Caco-2 (cell line): ENCODE results near the gene GLRA3. TPM values are rescaled to one million over a fixed set of nuclear protein-coding genes. Genes with fewer than 3 reads are reported as not detected.

ENCODE experiments used
- BruUV-seq: library from RNA; stranded (reverse); fragments of 400-500 nt; replicated peaks from 2 replicates; lab custom pipeline; 2021; lab: Mats Ljungman, UMichigan
- CTCF ChIA-PET: fragments of 300-600 bp; sonication (Branson Sonifier 250); formaldehyde crosslinking; loops from one replicate; lab custom pipeline; 2022; ENCODE audit warnings: antibody characterized with exemption; lab: Charles Lee
- POLR2A ChIA-PET: fragments of 300-600 bp; sonication (Branson Sonifier 250); formaldehyde crosslinking; loops from one replicate; lab custom pipeline; 2022; ENCODE audit warnings: antibody characterized with exemption; lab: Charles Lee
- DNase-seq, 2 experiments: peaks; one replicate each; pipeline versions ENCODE4 v3.0.0 to v3.0.0-alpha.2; 2020 to 2022
- H3K27me3 ChIP-seq: replicated peaks from 2 replicates; pipeline ENCODE4 v1.6.0; 2011; ENCODE audit warnings: low read length; ENCODE audit not compliant: control insufficient read depth, insufficient read depth
- H3K36me3 ChIP-seq: 2 replicates; pipeline ENCODE4 v1.5.1; 2011; ENCODE audit warnings: low read length; ENCODE audit not compliant: control insufficient read depth, insufficient read depth
- H3K4me1 ChIP-seq: fragments of 250-450 bp; sonication (Bioruptor Pico); 2 replicates; pipeline ENCODE4 v1.5.1; 2020; ENCODE audit warnings: mild to moderate bottlenecking
- H3K4me3 ChIP-seq: 2 replicates; pipeline ENCODE4 v1.5.1; 2011; ENCODE audit warnings: low read depth, mild to moderate bottlenecking, control low read depth, low read length
- H3K9me3 ChIP-seq: fragments of 250-450 bp; sonication (Bioruptor Pico); 2 replicates; pipeline ENCODE4 v1.5.1; 2020; ENCODE audit warnings: mild to moderate bottlenecking, moderate library complexity
- H3K27ac Mint-ChIP-seq: one replicate; pipeline ENCODE4 v1.8.0; 2022; ENCODE audit warnings: mixed read lengths; ENCODE audit not compliant: unreplicated experiment
- H3K27me3 Mint-ChIP-seq: one replicate; pipeline ENCODE4 v1.8.0; 2022; ENCODE audit warnings: mixed read lengths; ENCODE audit not compliant: insufficient read depth, unreplicated experiment
- H3K36me3 Mint-ChIP-seq: one replicate; pipeline ENCODE4 v1.8.0; 2022; ENCODE audit warnings: mild to moderate bottlenecking, mixed read lengths; ENCODE audit not compliant: insufficient read depth, unreplicated experiment
- H3K4me1 Mint-ChIP-seq: one replicate; pipeline ENCODE4 v1.8.0; 2022; ENCODE audit warnings: low read depth, mixed read lengths; ENCODE audit not compliant: unreplicated experiment
- H3K4me3 Mint-ChIP-seq: one replicate; pipeline ENCODE4 v1.8.0; 2022; ENCODE audit warnings: mild to moderate bottlenecking, moderate library complexity, mixed read lengths; ENCODE audit not compliant: unreplicated experiment
- H3K9me3 Mint-ChIP-seq: one replicate; pipeline ENCODE4 v1.8.0; 2022; ENCODE audit warnings: mixed read lengths; ENCODE audit not compliant: unreplicated experiment
- intact Hi-C: fragments of 100-400 bp; cut with micrococcal nuclease; formaldehyde crosslinking; loops from one replicate; pipeline ENCODE4 v1.10.0; 2022; ENCODE audit not compliant: unreplicated experiment
- total RNA-seq: library from RNA; stranded (reverse); gene quantifications from 2 replicates; pipeline ENCODE4 v1.2.3, GENCODE V29; 2022
- TF ChIP-seq, protein P1 (sequence below), 2 experiments: fragments of 200-600 bp in 1 of 2; IDR thresholded peaks; 1 replicate in 1 of 2; 2 replicates in 1 of 2; pipeline versions ENCODE4 v1.5.1 to v1.8.0; 2011 to 2022; ENCODE audit warnings: antibody characterized with exemption in 1 of 2, control low read depth in 1 of 2, inconsistent platforms in 1 of 2, low read depth in 1 of 2, low read length in 1 of 2, mild to moderate bottlenecking in 1 of 2, moderate library complexity in 1 of 2; ENCODE audit not compliant: insufficient read depth in 1 of 2, severe bottlenecking in 1 of 2, unreplicated experiment in 1 of 2

GLRA3 gene
- total RNA-seq, 1 experiment from 2014 or later: not detected

DNA sequence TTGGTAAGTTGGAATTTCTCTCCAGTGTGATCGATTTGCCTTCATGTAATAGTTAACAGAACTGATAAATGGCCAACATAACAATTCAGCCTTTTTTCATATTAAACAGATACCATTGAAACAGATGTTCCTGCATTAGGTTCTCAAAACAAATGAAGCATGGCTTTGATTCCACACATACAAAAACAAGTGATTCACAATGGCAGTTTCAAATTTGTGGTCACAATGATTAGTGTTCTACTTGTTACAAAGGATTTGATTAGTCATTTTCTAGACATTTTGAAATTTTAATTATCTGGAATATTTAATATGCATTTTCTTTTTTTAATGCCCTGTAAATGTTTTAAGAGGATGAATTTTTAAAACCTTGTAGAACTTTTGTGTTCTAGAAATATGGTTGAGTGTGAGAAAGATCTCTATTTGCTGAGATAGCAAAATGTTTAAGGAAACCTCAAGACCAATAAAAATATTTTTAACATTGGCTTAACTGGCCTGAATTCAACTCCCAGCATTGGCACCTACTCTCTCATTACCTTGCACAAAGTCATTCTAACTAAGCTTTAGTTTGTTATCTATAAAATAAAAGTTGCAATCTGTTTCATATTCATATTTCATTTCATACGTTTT lies 18.9 kb upstream of the GLRA3 start:
- Mint-ChIP-seq H3K4me1 (no peaks in the 10 kb centered on the region), H3K27me3 (no peaks in the 10 kb centered on the region), H3K36me3 (no peaks in the 10 kb centered on the region), H3K9me3 (no peaks in the 10 kb centered on the region), H3K4me3 (no peak overlapping the region), H3K27ac (no peak overlapping the region)
- no TSS peak for BruUV-seq
- no peak for DNase-seq
- no peaks in the 10 kb centered on the region for H3K27me3 ChIP-seq
- ChIA-PET POLR2A (no interaction called here), CTCF (no interaction called here)
- H3K4me3 ChIP-seq: no peak overlapping the region
- no peaks in the 10 kb centered on the region for H3K4me1 ChIP-seq
- intact Hi-C loops: no loop called here
- TF ChIP-seq, protein P1, sequence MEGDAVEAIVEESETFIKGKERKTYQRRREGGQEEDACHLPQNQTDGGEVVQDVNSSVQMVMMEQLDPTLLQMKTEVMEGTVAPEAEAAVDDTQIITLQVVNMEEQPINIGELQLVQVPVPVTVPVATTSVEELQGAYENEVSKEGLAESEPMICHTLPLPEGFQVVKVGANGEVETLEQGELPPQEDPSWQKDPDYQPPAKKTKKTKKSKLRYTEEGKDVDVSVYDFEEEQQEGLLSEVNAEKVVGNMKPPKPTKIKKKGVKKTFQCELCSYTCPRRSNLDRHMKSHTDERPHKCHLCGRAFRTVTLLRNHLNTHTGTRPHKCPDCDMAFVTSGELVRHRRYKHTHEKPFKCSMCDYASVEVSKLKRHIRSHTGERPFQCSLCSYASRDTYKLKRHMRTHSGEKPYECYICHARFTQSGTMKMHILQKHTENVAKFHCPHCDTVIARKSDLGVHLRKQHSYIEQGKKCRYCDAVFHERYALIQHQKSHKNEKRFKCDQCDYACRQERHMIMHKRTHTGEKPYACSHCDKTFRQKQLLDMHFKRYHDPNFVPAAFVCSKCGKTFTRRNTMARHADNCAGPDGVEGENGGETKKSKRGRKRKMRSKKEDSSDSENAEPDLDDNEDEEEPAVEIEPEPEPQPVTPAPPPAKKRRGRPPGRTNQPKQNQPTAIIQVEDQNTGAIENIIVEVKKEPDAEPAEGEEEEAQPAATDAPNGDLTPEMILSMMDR (IDR thresholded peaks at IDR 0.05; ENCODE audit: insufficient read depth in 1 of 2, low read depth in 1 of 2, low read length in 1 of 2, severe bottlenecking in 1 of 2, unreplicated experiment in 1 of 2): no peak
- no peaks in the 10 kb centered on the region for H3K9me3 ChIP-seq
- H3K36me3 ChIP-seq: no peaks in the 10 kb centered on the region

DNA sequence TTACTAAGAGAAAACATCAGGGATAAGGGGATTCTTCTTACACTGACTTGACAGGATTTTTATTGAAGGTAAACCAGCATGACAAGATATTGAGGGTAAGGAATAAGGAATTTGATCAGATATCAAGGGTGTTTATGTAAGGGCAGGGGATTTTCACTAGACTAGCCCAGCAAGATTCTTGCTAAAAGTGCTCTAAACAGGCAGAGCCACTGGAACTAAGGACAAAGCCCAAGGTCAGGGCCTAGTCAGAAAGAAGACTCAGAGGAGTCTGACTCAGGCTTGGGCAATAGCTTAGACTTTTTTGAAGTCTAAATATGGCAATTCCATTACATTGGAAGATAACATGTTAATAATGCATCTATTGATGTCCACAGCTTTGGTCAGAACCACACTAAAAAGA lies 6.5 kb upstream of the GLRA3 start:
- intact Hi-C loops: no loop called here
- Mint-ChIP-seq H3K4me3 (no peak overlapping the region), H3K27ac (no peak overlapping the region), H3K27me3 (no peaks in the 10 kb centered on the region), H3K4me1 (no peaks in the 10 kb centered on the region), H3K9me3 (no peaks in the 10 kb centered on the region), H3K36me3 (no peaks in the 10 kb centered on the region)
- no TSS peak for BruUV-seq
- Histone ChIP-seq H3K36me3 (no peaks in the 10 kb centered on the region), H3K9me3 (no peaks in the 10 kb centered on the region), H3K27me3 (no peaks in the 10 kb centered on the region), H3K4me1 (no peaks in the 10 kb centered on the region), H3K4me3 (no peak overlapping the region)
- ChIA-PET POLR2A (no interaction called here), CTCF (no interaction called here)
- no peak for DNase-seq
- TF ChIP-seq, protein P1 (IDR thresholded peaks at IDR 0.05; ENCODE audit: insufficient read depth in 1 of 2, low read depth in 1 of 2, low read length in 1 of 2, severe bottlenecking in 1 of 2, unreplicated experiment in 1 of 2): no peak

GRCh38 chr4:174834477-174834876 lies 5.4 kb upstream of the GLRA3 start:
- H3K4me3 ChIP-seq: no peak overlapping the region
- no TSS peak for BruUV-seq

More at GRCh38 chr4:174834477-174834876, 5.4 kb upstream of the GLRA3 start:
- Histone ChIP-seq H3K27me3 (no peaks in the 10 kb centered on the region), H3K36me3 (no peaks in the 10 kb centered on the region), H3K4me1 (no peaks in the 10 kb centered on the region), H3K9me3 (no peaks in the 10 kb centered on the region)
- H3K27ac Mint-ChIP-seq: no peak overlapping the region
- H3K9me3 Mint-ChIP-seq: no peaks in the 10 kb centered on the region
- TF ChIP-seq, protein P1 (IDR thresholded peaks at IDR 0.05; ENCODE audit: insufficient read depth in 1 of 2, low read depth in 1 of 2, low read length in 1 of 2, severe bottlenecking in 1 of 2, unreplicated experiment in 1 of 2): no peak
- CTCF ChIA-PET: no interaction called here
- intact Hi-C loops: no loop called here
- no peak for DNase-seq
- no peaks in the 10 kb centered on the region for H3K36me3 Mint-ChIP-seq
- H3K4me3 Mint-ChIP-seq: no peak overlapping the region
- H3K4me1 Mint-ChIP-seq: no peaks in the 10 kb centered on the region
- no peaks in the 10 kb centered on the region for H3K27me3 Mint-ChIP-seq
- POLR2A ChIA-PET: no interaction called here
